Measurements from ENCODE around the gene ZBTB24.
A peak's percentile ranks its signal among the peaks of the same experiment; 100 is the strongest.
"Not testable (repeated sequence)": the region's sequence is repeated elsewhere in the genome, so short reads cannot be mapped to it uniquely, and the experiment has no call there.

ZBTB24 gene

DNA sequence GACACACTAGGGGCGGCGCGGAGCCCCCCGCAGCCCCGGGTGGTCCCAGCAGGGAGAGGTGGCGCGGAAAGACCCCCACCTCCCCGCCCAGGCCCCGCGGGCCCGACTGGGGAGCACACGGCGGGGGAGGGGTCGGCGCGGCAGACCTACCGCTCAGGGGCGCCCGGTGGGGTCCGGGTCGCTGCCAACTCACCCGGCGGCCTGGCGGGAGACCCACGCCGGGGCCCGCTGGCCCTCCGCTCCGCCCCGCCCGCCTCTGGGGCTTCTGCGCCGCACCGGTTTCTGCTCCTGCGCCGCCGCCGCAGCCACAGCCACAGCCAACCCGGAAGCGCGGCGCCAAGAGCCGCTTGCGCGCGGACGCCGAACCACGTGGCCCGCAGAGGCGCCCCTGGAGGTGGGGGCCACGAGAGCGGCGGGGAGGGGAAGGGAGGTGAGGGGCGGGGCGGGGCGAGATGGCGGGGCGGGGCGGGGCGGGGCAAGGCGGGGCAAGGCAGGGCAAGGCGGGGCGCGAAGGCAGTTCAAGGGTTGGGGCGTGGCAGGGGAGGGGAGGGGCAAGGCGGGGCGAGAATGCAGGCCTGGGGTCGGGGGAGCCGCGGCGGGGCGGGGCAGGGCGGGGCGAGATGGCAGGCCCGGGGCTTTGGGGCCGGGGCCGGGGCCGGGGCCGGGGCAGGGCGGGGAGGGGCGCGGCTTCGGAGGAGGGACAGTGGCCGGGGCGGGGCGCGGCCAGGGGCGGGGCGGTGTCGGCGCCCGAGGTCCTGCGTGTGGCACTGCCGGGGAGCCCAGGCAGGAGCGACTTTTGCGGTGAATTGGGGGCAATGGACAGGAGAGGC is at the start of gene ZBTB24:
TSS of gene ZBTB24 (minus strand) at position 315 of the 830 bp plus-strand sequence. CDS start 1,193 bp downstream, outside the sequence.
- peak; percentile 71 for DNase-seq (ENCODE audit: low spot score)

DNA sequence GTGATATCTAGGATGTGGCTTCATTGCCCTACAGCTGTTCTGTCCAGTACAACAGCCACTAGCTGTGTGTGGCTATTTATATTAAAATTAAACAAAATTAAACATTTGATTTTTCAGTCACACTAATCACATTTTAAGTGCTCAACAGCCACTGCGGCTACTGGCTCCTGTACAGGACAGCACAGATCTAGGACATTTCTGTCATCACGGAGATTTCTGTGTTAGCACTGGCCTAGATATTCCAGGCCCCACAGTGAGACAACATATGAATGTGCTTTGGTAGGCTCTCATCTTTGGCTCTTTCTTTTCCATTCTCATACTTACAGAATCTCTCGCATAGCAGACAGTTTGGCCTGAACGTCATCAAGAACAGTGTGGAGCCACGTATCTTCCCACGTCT is 48.4 kb upstream of the ZBTB24 start:
- no peak for DNase-seq (ENCODE audit: low spot score)

DNA sequence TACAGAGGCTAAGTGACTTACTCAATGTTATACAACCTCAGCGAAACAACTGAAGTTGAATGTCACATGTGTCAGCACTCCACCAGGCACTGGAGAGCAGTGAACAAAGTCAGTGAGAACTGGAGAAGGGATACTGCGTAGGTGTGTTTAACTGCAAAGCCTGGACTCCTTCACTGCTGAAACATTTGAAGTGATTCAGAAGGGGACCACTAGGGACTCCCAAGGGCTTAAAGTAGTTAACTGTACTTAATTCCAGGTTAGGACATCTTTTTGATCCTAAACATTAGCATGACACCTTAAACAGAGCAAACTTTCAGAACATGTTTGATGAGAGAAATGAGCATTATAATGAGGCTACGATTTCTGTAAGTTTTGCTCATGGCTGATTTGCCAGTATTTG is 45.0 kb upstream of the ZBTB24 start:
- DNase-seq (ENCODE audit: low spot score), result no peak

DNA sequence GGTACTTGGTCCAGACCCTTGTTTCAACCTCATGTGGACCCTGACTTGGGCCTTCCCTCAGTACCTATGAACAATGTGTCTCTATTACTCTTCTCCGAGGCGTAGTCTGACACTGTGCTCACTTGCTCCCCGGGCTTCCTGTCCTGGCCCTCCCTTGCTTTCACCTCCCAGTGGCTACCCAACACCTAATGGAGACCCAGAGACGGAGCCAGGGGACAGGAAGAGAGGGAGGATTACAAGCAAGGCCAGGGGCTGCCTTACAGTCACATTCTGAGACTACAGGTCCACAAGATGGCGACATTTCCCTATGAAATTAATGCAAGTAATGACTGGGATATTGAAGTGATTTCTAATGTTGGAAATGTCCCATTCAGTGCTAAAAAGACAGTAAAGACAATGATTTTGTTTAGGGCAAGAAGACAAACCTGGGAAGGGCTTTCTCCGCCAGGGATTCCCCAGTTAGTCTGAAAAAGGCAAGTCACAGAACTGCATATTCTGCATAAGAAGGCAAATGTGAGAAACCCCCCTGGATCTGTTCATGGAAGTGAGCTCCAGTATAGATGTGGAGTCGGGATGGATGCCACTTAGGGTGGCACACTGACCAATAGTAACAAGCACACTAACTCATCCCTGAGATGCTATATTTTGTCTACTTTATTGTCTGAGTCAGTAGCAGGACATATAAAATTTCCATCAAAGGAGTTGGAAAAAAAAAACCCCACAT is 44.0 kb upstream of the ZBTB24 start:
- peak; percentile 43 for DNase-seq (ENCODE audit: low spot score)

DNA sequence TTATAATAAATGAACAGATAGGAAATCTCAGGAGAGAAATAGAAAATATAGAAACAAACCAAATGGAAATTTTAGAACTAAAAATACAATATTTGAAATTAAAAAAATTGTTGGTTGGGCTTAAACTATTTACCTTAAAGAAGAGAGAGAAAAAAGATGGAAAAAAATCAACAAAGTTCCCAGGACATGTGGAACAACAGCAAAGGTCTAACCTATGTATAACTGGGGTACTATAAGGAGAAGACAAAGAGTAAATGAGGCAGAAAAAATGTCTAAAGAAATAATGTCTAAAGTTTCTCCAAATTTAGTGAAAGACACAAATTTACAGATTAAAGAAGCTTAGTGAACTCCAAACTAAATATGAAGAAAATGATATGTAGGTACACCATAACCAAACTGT is 41.1 kb upstream of the ZBTB24 start:
- DNase-seq (ENCODE audit: low spot score), result no peak

DNA sequence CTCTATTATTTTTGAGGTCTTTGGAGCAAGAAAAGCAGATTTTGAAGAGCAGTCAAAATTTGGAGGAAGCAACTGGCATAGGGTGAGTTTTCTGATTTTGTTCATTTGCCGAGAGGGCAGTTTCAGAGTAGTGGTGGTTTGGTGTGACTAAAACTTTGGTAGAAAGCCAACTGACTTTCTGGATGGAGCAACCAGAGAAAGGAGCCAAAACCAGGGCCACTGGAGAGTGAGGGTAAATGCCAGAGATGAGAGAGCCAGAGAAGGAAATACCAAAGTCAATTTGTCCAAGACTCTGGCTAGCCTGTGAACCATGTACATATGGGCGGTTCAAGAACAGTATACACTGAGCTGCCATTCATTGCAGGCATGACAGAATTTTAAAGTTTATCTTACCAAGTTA is 40.5 kb upstream of the ZBTB24 start:
- no peak for DNase-seq (ENCODE audit: low spot score)

DNA sequence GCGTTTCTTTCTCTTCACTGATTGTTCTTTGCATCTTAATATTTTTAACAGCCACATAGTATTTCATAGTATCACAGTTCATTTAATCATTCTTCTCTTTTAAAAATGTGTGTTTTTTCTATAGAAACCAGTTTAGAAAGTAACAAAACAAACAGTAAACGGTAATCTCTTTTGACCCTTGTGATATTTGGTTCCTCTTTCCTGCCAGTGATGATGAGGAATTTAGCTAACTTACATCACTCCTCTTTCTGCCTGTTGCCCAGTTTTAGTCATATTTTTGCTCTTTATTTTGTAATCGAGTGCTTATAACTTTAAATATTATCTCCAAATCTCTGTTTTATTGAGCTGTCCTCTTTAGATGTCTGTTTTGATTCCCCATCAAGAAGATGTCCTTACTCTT is 38.1 kb upstream of the ZBTB24 start:
- DNase-seq (ENCODE audit: low spot score), result no peak

DNA sequence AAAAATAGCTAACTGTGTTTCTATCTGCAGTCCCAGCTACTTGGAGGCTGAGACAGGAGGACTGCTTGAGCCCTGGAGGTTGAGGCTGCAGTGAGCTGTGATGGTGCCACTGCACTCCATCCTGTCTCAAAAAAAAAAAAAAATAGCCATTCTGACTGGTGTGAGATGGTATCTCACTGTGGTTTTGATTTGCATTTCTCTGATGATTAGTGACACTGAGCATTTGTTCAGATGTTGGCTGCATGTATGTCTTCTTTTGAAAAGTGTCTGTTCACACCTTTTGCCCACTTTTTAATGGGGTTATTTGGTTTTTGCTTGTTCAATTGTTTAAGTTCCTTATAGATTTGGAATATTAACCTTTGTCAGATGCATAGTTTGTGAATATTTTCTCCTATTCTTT is 36.6 kb upstream of the ZBTB24 start:
- DNase-seq (ENCODE audit: low spot score), result not testable (repeated sequence)

DNA sequence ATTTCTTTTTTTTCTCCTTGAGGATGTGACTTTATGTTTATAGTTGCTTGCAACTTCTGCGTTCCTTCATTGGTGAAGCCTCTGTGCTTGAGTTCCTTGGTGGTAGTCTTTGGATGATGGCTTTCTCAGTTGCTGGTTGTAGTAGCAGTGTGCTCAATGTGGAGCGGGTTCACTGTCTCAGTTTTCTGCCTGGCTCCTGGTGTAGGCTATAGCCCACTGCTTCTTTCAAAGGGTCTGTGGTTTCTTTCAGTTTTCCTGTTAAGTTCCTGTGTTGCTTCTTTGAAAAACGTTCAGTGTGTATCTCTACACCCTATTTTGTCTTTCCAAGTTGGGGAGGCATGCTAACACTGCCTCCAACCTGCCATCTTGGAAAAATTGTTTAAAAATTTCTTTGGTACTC is 33.9 kb upstream of the ZBTB24 start:
- no peak for DNase-seq (ENCODE audit: low spot score)

DNA sequence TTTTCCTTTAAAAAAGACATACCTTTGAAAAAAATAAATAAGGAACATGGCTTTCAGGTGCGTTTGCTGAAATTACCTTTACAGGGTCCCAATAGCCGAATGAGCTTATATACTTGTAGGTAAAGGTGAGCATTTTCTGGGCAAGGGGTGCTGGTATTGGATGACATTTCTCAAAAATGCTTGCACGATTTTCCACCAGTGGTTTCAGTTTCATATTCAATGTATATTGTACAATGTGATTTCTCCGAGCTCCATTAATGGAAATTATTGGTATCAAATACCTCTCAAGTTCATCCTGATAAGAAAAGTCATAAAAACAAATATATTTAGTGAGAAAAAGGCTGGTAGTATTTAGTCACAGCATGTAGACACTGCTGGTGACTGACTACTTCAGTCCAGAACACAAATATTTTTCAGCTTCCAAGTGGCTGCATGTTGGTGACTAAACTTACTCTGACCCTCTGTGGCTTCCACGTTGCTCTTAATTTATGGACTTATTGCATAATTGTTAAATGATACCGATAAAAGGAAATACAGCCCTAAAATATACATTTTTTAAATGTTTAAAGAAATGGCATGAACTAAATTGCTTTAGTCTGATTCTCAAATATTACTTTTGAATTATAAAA is 32.9 kb upstream of the ZBTB24 start:
- DNase-seq (ENCODE audit: low spot score), result peak; percentile 8

DNA sequence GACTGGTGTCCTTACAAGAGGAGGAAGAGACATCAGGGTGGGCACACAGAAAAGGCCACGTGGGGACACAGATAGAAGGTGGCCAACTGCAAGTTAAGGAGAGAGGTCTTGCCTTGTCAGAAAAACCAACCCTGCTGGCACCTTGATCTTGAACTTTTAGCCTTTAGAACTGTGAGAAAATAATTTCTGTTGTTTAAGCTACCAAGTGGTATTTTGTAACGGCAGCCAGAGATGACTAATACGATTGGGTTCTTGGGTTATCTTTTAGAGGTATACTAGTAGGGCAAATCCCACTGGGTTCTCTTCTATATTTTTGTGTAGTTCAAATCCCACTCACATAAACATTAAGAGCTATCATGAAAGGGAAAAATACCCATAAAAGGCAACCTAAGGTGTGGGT is 31.9 kb upstream of the ZBTB24 start:
- no peak for DNase-seq (ENCODE audit: low spot score)

DNA sequence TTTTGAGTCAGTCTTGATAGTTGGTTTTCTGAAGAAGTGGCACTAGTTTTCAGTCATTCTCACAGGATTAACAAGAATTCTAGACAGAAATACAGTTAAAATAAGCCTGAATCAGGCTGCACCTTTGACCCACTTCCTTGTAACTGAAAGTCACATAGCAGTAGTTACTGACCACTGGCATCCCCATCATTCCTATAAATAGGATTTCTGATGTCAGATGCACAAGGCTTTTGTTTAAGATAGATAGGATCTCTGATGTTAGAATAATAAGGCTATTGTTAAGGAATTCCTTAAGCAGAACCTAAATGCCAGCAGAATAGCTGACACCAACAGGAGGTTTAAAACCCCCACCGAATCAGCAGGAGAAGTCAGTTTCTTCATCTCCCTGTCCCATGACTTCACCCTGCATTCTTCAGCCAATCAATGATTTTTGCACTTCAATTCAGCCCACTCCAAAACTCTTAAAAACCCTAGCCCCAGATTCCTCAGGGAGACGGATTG is 30.6 kb upstream of the ZBTB24 start:
- DNase-seq (ENCODE audit: low spot score), result no peak

DNA sequence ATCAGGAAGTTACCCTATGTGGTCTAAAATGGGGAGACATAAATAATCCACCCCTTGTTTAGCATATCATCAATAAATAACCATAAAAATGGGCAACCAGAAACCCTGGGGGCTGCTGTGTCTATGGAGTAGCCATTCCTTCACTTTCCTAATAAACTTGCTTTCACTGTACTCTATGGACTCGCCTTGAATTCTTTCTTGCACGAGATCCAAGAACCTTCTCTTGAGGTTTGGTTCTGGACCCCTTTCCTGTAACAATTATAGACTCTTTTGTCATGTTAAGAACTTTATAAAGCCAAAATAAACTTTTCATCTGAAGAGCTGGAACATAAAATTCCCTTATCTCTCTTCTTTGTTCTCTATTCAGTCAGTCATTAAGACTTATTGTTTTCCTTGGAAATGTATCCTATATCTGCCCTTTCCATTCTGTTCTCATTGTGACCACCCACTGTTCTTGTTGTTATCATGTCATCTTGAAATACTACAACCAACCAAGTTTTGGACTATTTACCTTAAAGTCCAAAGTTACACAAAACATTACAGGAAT is 29.3 kb upstream of the ZBTB24 start:
- no peak for DNase-seq (ENCODE audit: low spot score)

DNA sequence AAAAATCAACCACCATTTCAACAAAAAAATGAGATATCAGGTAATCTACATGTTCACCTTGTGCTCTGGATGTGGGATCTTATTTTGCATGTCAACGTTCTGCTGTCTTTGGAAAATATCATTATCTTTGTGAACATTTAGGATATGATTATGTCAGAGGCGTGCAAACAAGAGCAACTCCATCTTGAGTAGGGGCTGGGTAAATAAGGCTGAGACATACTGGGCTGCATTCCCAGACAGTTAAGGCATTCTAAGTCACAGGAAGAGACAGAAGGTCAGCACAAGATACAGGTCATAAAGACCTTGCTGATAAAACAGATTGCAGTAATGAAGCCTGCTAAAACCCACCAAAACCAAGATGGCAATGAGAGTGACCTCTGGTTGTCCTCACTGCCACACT is 28.8 kb upstream of the ZBTB24 start:
- DNase-seq (ENCODE audit: low spot score), result no peak

DNA sequence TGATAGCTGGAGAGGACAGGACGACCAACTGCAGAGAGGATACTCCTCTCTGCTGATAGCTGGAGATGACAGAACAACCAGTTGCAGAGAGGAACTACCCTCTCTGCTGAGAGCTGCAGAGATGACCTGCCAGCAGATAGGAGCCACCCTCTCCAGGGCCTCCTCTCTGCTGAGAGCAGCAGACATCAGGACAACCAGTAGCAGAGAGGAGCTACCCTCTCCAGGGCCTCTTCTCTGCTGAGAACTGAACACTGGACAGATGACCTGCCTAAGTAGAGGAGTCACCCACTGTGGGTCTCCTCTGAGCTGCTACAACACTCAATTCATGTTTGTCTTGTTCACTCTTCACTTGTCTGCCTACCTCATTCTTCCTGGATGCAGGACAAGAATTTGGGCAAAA is 27.3 kb upstream of the ZBTB24 start:
- DNase-seq (ENCODE audit: low spot score), result no peak

DNA sequence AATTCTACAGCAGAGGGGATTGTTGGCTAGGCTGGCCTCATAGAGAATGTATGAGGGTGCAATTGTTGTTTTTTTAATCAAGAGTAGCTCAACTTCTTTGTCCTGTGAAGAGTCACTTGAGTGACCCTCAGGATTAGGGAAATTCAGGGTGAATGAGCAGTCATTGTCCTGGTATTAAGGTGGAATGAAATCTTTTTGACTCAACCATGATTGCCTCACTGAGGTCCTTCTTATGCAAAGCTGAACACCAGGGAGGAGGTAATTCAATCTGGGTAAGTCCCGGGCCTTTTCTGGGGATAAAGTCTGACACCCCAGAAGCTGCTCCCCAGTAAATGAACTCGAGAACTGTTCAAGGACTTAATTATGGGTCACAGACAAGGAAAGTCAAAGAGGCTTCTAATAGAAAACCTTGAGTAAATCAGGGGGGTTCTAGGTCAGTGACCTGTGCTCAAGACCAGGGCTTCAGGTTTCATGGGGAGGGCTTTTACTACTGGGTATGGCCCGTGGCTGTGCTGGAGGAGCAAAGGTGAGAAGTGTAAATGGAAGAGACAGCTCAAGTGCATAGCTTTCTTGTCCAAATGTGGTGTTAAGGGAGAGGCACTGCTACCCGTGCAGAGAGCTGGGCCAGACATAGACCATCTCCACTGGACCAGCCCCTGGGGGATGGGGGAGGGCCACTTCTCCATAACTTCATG is 25.3 kb upstream of the ZBTB24 start:
- DNase-seq (ENCODE audit: low spot score), result no peak

DNA sequence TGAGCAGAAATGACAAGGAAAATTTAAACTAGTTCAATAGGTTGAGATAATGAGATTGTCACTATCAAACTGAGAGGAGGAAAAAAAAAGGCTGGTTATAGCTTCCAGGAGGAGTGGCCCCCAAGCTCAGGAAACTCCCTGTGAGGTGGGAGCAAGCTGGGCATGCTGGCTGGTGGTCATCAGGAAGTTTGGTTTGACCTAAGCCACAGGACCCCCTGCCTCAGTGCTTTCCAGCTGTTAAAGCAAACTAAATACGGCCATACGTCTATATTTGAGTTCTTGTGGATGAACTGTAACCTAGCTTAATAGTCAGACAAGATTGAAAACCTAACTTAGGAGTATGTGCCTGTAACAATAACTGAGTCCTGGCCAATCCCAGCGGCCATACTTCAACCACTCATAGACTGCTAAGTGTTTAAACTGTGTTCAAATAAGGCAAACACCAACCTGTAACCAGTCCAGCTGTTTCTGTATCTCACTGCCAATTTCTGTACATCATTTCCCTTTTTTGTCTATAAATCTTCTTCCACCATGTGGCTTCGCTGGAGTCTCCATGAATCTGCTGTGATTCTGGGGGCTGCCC is 24.6 kb upstream of the ZBTB24 start:
- DNase-seq (ENCODE audit: low spot score), result no peak

DNA sequence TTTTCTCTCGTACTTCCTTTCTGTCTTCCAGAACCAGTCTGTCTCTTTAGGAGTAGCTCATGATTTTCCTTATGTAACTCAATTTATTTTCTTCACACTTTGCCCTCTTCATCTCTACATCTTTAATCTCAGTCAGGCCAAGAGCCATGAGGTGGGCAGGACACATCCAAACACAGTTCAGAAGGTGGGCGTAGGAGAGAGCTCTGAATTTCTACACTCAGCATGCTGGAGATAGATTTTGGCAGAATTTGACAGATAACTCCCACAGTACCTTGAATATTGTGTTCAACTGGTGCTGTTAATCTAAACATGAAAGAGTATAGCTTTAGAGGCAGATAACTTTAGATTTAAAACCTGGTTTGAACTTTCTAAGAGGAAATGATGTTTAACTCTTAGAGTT is 23.8 kb upstream of the ZBTB24 start:
- no peak for DNase-seq (ENCODE audit: low spot score)

DNA sequence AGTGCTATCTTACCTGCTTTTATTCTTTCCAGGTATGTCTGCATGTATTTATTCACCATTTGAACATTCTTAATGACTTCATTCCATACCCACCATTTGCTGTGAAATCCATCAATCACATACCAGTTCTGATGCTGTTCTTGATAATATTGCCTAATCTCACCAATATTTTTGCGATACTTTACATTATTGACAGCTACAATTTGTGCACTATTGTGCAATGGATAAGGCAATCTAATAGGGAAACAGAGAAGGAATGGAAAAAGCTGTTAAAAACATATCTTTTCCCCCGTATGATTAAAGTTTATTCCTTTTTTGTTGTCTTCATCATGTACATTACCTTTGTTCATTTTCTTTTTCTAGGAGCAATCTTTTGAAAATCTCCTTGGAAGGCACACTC is 23.3 kb upstream of the ZBTB24 start:
- DNase-seq (ENCODE audit: low spot score), result no peak

DNA sequence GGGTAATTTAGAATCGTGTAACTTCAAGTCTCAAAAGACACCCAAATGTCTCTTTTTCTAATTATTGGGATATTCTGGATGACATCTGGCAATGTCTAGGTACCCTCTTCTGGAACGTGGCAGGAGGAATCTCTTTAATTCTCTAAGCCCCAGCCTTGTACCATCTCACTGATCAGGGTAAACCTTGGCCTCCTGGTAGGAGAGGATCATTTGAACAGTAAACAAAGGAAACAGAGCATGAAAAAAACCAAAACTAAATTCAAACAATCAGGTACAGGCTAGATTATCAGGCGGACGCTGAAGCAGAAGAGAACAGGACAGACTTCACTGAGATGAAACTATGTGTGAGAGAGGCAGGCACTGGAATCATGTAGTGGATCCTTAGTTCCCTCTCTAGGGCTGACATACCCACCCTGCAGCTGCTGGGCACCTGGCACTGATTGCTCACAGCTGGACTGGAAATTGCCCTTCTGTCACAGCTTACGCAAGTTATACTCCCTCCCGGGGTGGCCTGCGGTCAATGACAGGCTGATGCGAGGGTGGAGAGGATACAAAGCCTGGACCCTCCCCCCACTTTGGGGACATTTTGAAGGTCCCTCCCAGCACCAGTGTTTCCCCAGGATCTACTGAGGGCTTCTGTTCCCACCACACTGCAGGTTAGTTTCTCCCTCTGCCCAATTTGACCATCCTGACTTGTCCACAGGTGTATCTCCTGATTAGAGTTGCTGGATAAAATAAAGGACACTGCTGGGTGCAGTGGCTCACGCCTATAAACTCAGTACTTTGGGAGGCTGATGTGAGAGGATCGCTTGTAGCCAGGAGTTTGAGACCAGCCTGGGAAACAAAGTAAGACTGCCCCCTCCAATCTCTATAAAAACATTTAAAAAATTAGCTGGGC is 20.6 kb upstream of the ZBTB24 start:
- DNase-seq (ENCODE audit: low spot score), result no peak

DNA sequence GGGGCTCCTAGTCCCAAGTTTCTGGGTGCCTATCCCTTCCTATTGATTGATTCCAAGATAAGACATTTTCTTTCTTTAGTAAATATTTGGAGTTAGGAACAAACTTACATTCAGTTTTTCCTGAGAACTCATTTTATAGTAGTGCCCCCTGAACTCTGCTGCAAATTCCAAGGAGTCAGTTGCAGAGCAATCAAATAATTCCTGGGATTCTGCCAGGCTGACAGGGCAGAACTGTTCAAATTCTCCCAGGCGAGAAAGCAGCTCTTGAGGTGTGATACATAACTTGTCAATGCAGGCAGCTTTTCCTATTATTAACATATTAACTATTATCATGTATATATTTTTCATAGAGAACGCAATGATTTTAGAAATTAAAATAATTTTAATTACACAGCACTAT is 15.9 kb upstream of the ZBTB24 start:
- no peak for DNase-seq (ENCODE audit: low spot score)
